ENCODE measurements around the gene ACOXL. TPM values are rescaled to one million over a fixed set of nuclear protein-coding genes. Genes with fewer than 3 reads are reported as not detected.

The ACOXL gene
- total and polyA plus RNA-seq, 12 donors, result 0.05 to 0.19 (median 0.12) TPM; not detected in 8

GRCh38 chr2:111094691-111095090, 362.3 kb downstream of the ACOXL start:
- H3K27me3 ChIP-seq, result no peaks in the 10 kb centered on the region
- H3K36me3 ChIP-seq (replicated peaks in 1 of 2), result no peaks in the 10 kb centered on the region
- no peaks in the 10 kb centered on the region for H3K9me3 ChIP-seq (replicated peaks in 1 of 3)
- no peak overlapping the region for H3K4me3 ChIP-seq
- no peak for TF ChIP-seq POLR2A (IDR thresholded peaks at IDR 0.05)
- TF ChIP-seq CTCF (IDR thresholded peaks at IDR 0.05), result no peak
- 90 to 93% (median 92%) methylated on average over 2 of the region's 2 CpGs for WGBS, 4 donors
- intact Hi-C loops (cut with DNase I), result no loop called here
- DNase-seq, result no peak
- H3K4me1 ChIP-seq (replicated peaks in 1 of 2), result no peaks in the 10 kb centered on the region
- no peak overlapping the region for H3K27ac ChIP-seq

- H3K27me3 ChIP-seq, result no peaks in the 10 kb centered on the region
- H3K27ac ChIP-seq, result no peak overlapping the region
- no peaks in the 10 kb centered on the region for H3K9me3 ChIP-seq (replicated peaks in 1 of 3)
- 87 to 95% (median 93%) methylated on average over 8 of the region's 8 CpGs for WGBS, 4 donors
- intact Hi-C loops (cut with DNase I), result no loop called here
- DNase-seq, result no peak
- H3K4me3 ChIP-seq, result no peak overlapping the region
- H3K36me3 ChIP-seq (replicated peaks in 1 of 2), result no peaks in the 10 kb centered on the region
- TF ChIP-seq POLR2A (IDR thresholded peaks at IDR 0.05) (no peak), CTCF (IDR thresholded peaks at IDR 0.05) (no peak)
- no peaks in the 10 kb centered on the region for H3K4me1 ChIP-seq (replicated peaks in 1 of 2)
These were observed 363.1 kb downstream of the ACOXL start for GRCh38 chr2:111095434-111095833.

- no peak overlapping the region for H3K27ac ChIP-seq
- WGBS, 4 donors, result 57 to 80% (median 66%) methylated on average over 3 of the region's 3 CpGs
- intact Hi-C loops (cut with DNase I), result no loop called here
These were observed 367.0 kb downstream of the ACOXL start for GRCh38 chr2:111099402-111099801.

GRCh38 chr2:111100087-111100764, 367.9 kb downstream of the ACOXL start:
- H3K4me1 ChIP-seq (replicated peaks in 1 of 2), result no peaks in the 10 kb centered on the region
- TF ChIP-seq POLR2A (IDR thresholded peaks at IDR 0.05) (no peak), CTCF (IDR thresholded peaks at IDR 0.05) (no peak)
- intact Hi-C loops (cut with DNase I), result no loop called here
- no peak for DNase-seq
- no peak overlapping the region for H3K27ac ChIP-seq
- no peaks in the 10 kb centered on the region for H3K27me3 ChIP-seq
- H3K36me3 ChIP-seq (replicated peaks in 1 of 2), result no peaks in the 10 kb centered on the region
- H3K4me3 ChIP-seq, result no peak overlapping the region
- H3K9me3 ChIP-seq (replicated peaks in 1 of 3), result no peaks in the 10 kb centered on the region
- WGBS, 4 donors, result 86 to 93% (median 90%) methylated on average over 5 of the region's 5 CpGs

More at GRCh38 chr2:111099402-111099801, 367.0 kb downstream of the ACOXL start:
- TF ChIP-seq POLR2A (IDR thresholded peaks at IDR 0.05), result no peak
- no peak for TF ChIP-seq CTCF (IDR thresholded peaks at IDR 0.05)
- H3K36me3 ChIP-seq (replicated peaks in 1 of 2), result no peaks in the 10 kb centered on the region
- H3K9me3 ChIP-seq (replicated peaks in 1 of 3), result no peaks in the 10 kb centered on the region
- H3K4me1 ChIP-seq (replicated peaks in 1 of 2), result no peaks in the 10 kb centered on the region
- DNase-seq, result no peak
- H3K27me3 ChIP-seq, result no peaks in the 10 kb centered on the region
- no peak overlapping the region for H3K4me3 ChIP-seq
